Neuron (in vitro differentiated cells): ENCODE measurements around the gene PDE4DIP.
"Not testable (repeated sequence)": the region's sequence is repeated elsewhere in the genome, so short reads cannot be mapped to it uniquely, and the experiment has no call there.

Experiments used
- H2AFZ ChIP-seq: one replicate; pipeline ENCODE4 v1.6.1; 2013; ENCODE audit warnings: low read depth, mild to moderate bottlenecking, inconsistent platforms, low read length, moderate library complexity
- H3K27me3 ChIP-seq: one replicate; pipeline ENCODE4 v1.6.1; 2013; ENCODE audit warnings: low read length; ENCODE audit not compliant: insufficient read depth
- H3K36me3 ChIP-seq: one replicate; pipeline ENCODE4 v1.6.1; 2013; ENCODE audit warnings: low read length; ENCODE audit not compliant: insufficient read depth
- H3K4me1 ChIP-seq: one replicate; pipeline ENCODE4 v1.6.1; 2013; ENCODE audit warnings: low read length; ENCODE audit not compliant: insufficient read depth
- H3K4me3 ChIP-seq: 2 replicates; pipeline ENCODE4 v1.5.1; 2013; ENCODE audit warnings: mild to moderate bottlenecking, low read length, moderate library complexity
- H3K9me3 ChIP-seq: one replicate; pipeline ENCODE4 v1.6.1; 2013; ENCODE audit warnings: low read length

The PDE4DIP gene

GRCh38 chr1:148844220-148844619 is at the start of gene PDE4DIP:
PDE4DIP (plus strand) TSS chr1:148844428; CDS start chr1:148844775, 347 bp downstream.
- H3K36me3 ChIP-seq, H2AFZ ChIP-seq, H3K4me3 ChIP-seq, H3K9me3 ChIP-seq, H3K4me1 ChIP-seq, H3K27me3 ChIP-seq: not testable (repeated sequence)

- H3K4me3 ChIP-seq, H3K36me3 ChIP-seq, H2AFZ ChIP-seq, H3K4me1 ChIP-seq, H3K27me3 ChIP-seq, H3K9me3 ChIP-seq: not testable (repeated sequence)
Observed at GRCh38 chr1:148808268-148808928, 35.8 kb upstream of the PDE4DIP start.

- not testable (repeated sequence) for H3K27me3 ChIP-seq, H3K4me1 ChIP-seq, H3K9me3 ChIP-seq, H2AFZ ChIP-seq, H3K4me3 ChIP-seq, H3K36me3 ChIP-seq
Observed at GRCh38 chr1:148808929-148809283, 35.3 kb upstream of the PDE4DIP start.

- H3K27me3 ChIP-seq, H3K4me3 ChIP-seq, H3K4me1 ChIP-seq, H3K9me3 ChIP-seq, H2AFZ ChIP-seq, H3K36me3 ChIP-seq: not testable (repeated sequence)
Observed at GRCh38 chr1:148822180-148822579, 22.0 kb upstream of the PDE4DIP start.

- not testable (repeated sequence) for H2AFZ ChIP-seq, H3K9me3 ChIP-seq, H3K4me1 ChIP-seq, H3K27me3 ChIP-seq, H3K36me3 ChIP-seq, H3K4me3 ChIP-seq
Observed at GRCh38 chr1:148823822-148824221, 20.4 kb upstream of the PDE4DIP start.

- H3K4me3 ChIP-seq, H3K4me1 ChIP-seq, H3K9me3 ChIP-seq, H3K27me3 ChIP-seq, H3K36me3 ChIP-seq, H2AFZ ChIP-seq: not testable (repeated sequence)
Observed at GRCh38 chr1:148825029-148825428, 19.2 kb upstream of the PDE4DIP start.

- H3K36me3 ChIP-seq, H3K27me3 ChIP-seq, H3K4me3 ChIP-seq, H3K9me3 ChIP-seq, H3K4me1 ChIP-seq, H2AFZ ChIP-seq: not testable (repeated sequence)
Observed at GRCh38 chr1:148828531-148828930, 15.7 kb upstream of the PDE4DIP start.

- not testable (repeated sequence) for H3K36me3 ChIP-seq, H3K27me3 ChIP-seq, H3K9me3 ChIP-seq, H3K4me3 ChIP-seq, H3K4me1 ChIP-seq, H2AFZ ChIP-seq
Observed at GRCh38 chr1:148828962-148829361, 15.3 kb upstream of the PDE4DIP start.

- not testable (repeated sequence) for H3K36me3 ChIP-seq, H3K27me3 ChIP-seq, H3K4me3 ChIP-seq, H3K9me3 ChIP-seq, H3K4me1 ChIP-seq, H2AFZ ChIP-seq
Observed at GRCh38 chr1:148829365-148829764, 14.9 kb upstream of the PDE4DIP start.

- H3K27me3 ChIP-seq, H3K4me3 ChIP-seq, H3K36me3 ChIP-seq, H2AFZ ChIP-seq, H3K9me3 ChIP-seq, H3K4me1 ChIP-seq: not testable (repeated sequence)
Observed at GRCh38 chr1:148841262-148841661, 3.0 kb upstream of the PDE4DIP start.

GRCh38 chr1:148844651-148845050 is 423 bp downstream of the PDE4DIP start:
- not testable (repeated sequence) for H3K9me3 ChIP-seq, H3K4me3 ChIP-seq, H2AFZ ChIP-seq, H3K4me1 ChIP-seq, H3K27me3 ChIP-seq, H3K36me3 ChIP-seq

GRCh38 chr1:148845068-148845467 is 840 bp downstream of the PDE4DIP start:
- not testable (repeated sequence) for H3K4me1 ChIP-seq, H3K9me3 ChIP-seq, H3K4me3 ChIP-seq, H3K27me3 ChIP-seq, H2AFZ ChIP-seq, H3K36me3 ChIP-seq

GRCh38 chr1:148850347-148850746 is 6.1 kb downstream of the PDE4DIP start:
- H3K4me3 ChIP-seq, H3K9me3 ChIP-seq, H3K27me3 ChIP-seq, H3K4me1 ChIP-seq, H2AFZ ChIP-seq, H3K36me3 ChIP-seq: not testable (repeated sequence)

GRCh38 chr1:148850840-148851239 is 6.6 kb downstream of the PDE4DIP start:
- H3K36me3 ChIP-seq, H3K27me3 ChIP-seq, H3K9me3 ChIP-seq, H3K4me3 ChIP-seq, H3K4me1 ChIP-seq, H2AFZ ChIP-seq: not testable (repeated sequence)
